ENCODE data around the gene ABI2.

DNA sequence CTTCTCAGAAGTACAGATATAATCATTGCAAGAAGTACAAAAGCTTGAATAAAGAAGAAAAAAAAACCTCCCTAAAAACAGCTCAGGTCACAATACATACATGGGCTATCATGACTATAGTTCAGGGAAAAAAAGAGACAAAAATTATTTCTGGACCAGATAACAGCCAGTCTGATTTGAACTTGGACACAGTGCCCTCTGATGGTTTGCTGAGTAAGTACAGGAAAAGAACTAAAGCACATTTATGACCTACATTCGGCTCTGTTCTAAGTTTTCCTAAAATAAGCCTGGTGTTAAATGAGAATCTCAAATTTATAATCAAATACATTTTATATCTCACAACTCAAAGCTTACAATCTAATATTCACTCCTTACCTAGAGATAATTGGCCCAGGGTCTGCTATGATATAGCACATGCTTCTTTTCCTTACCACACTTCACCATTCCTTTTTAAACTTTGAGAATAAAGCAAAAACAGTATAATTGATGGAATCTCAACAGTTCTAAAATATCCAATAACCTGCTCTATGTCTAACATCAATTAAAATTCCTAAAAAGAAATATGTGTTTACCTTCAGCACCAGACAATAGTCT is 125.8 kb downstream of the ABI2 start:
- TF ChIP-seq EZH2 (IDR thresholded peaks at IDR 0.05; ENCODE audit: insufficient read depth, poor library complexity, severe bottlenecking): no peak
- no peak for TF ChIP-seq EZH2phosphoT487 (IDR thresholded peaks at IDR 0.05; ENCODE audit: insufficient read depth, low read depth)

Data from GM23248 (cell line).